MM.1S (cell line): ENCODE results near the gene GAB1.

ENCODE experiments used
- DNase-seq: peaks from one replicate; pipeline ENCODE4 v3.0.0-alpha.2; 2015
- H2AFZ ChIP-seq: fragments of 300-600 bp; sonication (generic); 2 replicates; pipeline ENCODE4 v1.6.0; 2016; ENCODE audit warnings: antibody characterized with exemption, low read length
- H3F3A ChIP-seq: fragments of 300-600 bp; sonication (generic); 2 replicates; pipeline ENCODE4 v1.6.1; 2016; ENCODE audit warnings: mild to moderate bottlenecking, antibody characterized with exemption, low read length, moderate library complexity, mixed read lengths; ENCODE audit not compliant: insufficient read depth
- H3K27ac ChIP-seq: fragments of 300-600 bp; sonication (generic); 2 replicates; pipeline ENCODE4 v1.5.1; 2016; ENCODE audit warnings: mild to moderate bottlenecking, low read length
- H3K27me3 ChIP-seq: fragments of 300-600 bp; sonication (generic); replicated peaks from 2 replicates; pipeline ENCODE4 v1.6.0; 2016; ENCODE audit warnings: low read length; ENCODE audit not compliant: insufficient read depth
- H3K36me3 ChIP-seq: fragments of 300-600 bp; sonication (generic); replicated peaks from 2 replicates; pipeline ENCODE4 v1.6.1; 2016; ENCODE audit warnings: mild to moderate bottlenecking, low read length, mixed read lengths; ENCODE audit not compliant: insufficient read depth
- H3K4me1 ChIP-seq: fragments of 300-600 bp; sonication (generic); 2 replicates; pipeline ENCODE4 v1.6.1; 2016; ENCODE audit warnings: low read length, mixed read lengths
- H3K4me2 ChIP-seq: fragments of 300-600 bp; sonication (generic); 2 replicates; pipeline ENCODE4 v1.6.0; 2016; ENCODE audit warnings: low read depth, low read length
- H3K4me3 ChIP-seq: fragments of 300-600 bp; sonication (generic); 2 replicates; pipeline ENCODE4 v1.5.1; 2016; ENCODE audit warnings: low read length, mixed read lengths
- H3K79me2 ChIP-seq: fragments of 300-600 bp; sonication (generic); 2 replicates; pipeline ENCODE4 v1.6.1; 2016; ENCODE audit warnings: mixed run types, low read length, mixed read lengths
- H3K9ac ChIP-seq: fragments of 300-600 bp; sonication (generic); 2 replicates; pipeline ENCODE4 v1.6.1; 2016; ENCODE audit warnings: low read length, mixed read lengths
- H3K9me2 ChIP-seq: fragments of 300-600 bp; sonication (generic); replicated peaks from 2 replicates; pipeline ENCODE4 v1.6.1; 2016; ENCODE audit warnings: mild to moderate bottlenecking, low read length, mixed read lengths; ENCODE audit not compliant: insufficient read depth
- H3K9me3 ChIP-seq: fragments of 300-600 bp; sonication (generic); replicated peaks from 2 replicates; pipeline ENCODE4 v1.6.1; 2016; ENCODE audit warnings: mild to moderate bottlenecking, low read length, mixed read lengths; ENCODE audit not compliant: insufficient read depth
- H4K20me1 ChIP-seq: fragments of 300-600 bp; sonication (generic); 2 replicates; pipeline ENCODE4 v1.6.1; 2016; ENCODE audit warnings: mild to moderate bottlenecking, low read length, moderate library complexity, mixed read lengths; ENCODE audit not compliant: insufficient read depth
- CTCF ChIP-seq: fragments of 300-600 bp; sonication (generic); IDR thresholded peaks from 2 replicates; pipeline ENCODE4 v1.5.1; 2016; ENCODE audit warnings: antibody characterized with exemption, low read length, mixed read lengths
- EZH2 ChIP-seq: fragments of 300-600 bp; sonication (generic); optimal IDR thresholded peaks from 2 replicates; pipeline ENCODE3; 2017; ENCODE audit warnings: low read depth, mild to moderate bottlenecking, antibody characterized with exemption, low read length, mixed read lengths
- EZH2phosphoT487 ChIP-seq: fragments of 300-600 bp; sonication (generic); IDR thresholded peaks from 2 replicates; pipeline ENCODE4 v1.6.1; 2018; ENCODE audit warnings: antibody characterized with exemption, low read length

GAB1 gene

GRCh38 chr4:143488687-143489086 is 152.0 kb downstream of the GAB1 start:
- H3K27ac ChIP-seq = no peak overlapping the region
- no peak for TF ChIP-seq EZH2
- TF ChIP-seq EZH2phosphoT487 = no peak
- no peak for TF ChIP-seq CTCF

GRCh38 chr4:143489106-143489505 is 152.4 kb downstream of the GAB1 start:
- Histone ChIP-seq H3K4me1 (no peaks in the 10 kb centered on the region), H3K27ac (no peak overlapping the region), H3K36me3 (no peaks in the 10 kb centered on the region), H4K20me1 (no peaks in the 10 kb centered on the region), H3K27me3 (no peaks in the 10 kb centered on the region), H3K9ac (no peak overlapping the region), H3K9me3 (no peaks in the 10 kb centered on the region), H3K4me3 (no peak overlapping the region), H3K79me2 (no peaks in the 10 kb centered on the region), H3K4me2 (no peak overlapping the region), H3K9me2 (no peaks in the 10 kb centered on the region), H3F3A (no peaks in the 10 kb centered on the region), H2AFZ (no peak overlapping the region)
- no peak for DNase-seq
- no peak for TF ChIP-seq CTCF
- TF ChIP-seq EZH2phosphoT487 = no peak
- no peak for TF ChIP-seq EZH2

More at GRCh38 chr4:143488687-143489086, 152.0 kb downstream of the GAB1 start:
- Histone ChIP-seq H3K9me2 (no peaks in the 10 kb centered on the region), H3K4me1 (no peaks in the 10 kb centered on the region), H2AFZ (no peak overlapping the region), H3F3A (no peaks in the 10 kb centered on the region), H3K4me2 (no peak overlapping the region), H4K20me1 (no peaks in the 10 kb centered on the region), H3K36me3 (no peaks in the 10 kb centered on the region), H3K9ac (no peak overlapping the region), H3K79me2 (no peaks in the 10 kb centered on the region), H3K27me3 (no peaks in the 10 kb centered on the region), H3K4me3 (no peak overlapping the region), H3K9me3 (no peaks in the 10 kb centered on the region)
- DNase-seq = no peak

GRCh38 chr4:143498021-143498420 is 161.3 kb downstream of the GAB1 start:
- H3K4me2 ChIP-seq = no peak overlapping the region
- H3K79me2 ChIP-seq = no peaks in the 10 kb centered on the region
- H3K9me3 ChIP-seq = no peaks in the 10 kb centered on the region
- H3K27me3 ChIP-seq = no peaks in the 10 kb centered on the region
- no peak overlapping the region for H3K4me3 ChIP-seq
- no peak overlapping the region for H3K27ac ChIP-seq
- no peak overlapping the region for H3K9ac ChIP-seq
- DNase-seq = no peak
- no peaks in the 10 kb centered on the region for H3K9me2 ChIP-seq
- no peaks in the 10 kb centered on the region for H3K36me3 ChIP-seq
- H2AFZ ChIP-seq = no peak overlapping the region
- no peaks in the 10 kb centered on the region for H4K20me1 ChIP-seq
- TF ChIP-seq EZH2 (no peak), EZH2phosphoT487 (no peak), CTCF (no peak)
- no peaks in the 10 kb centered on the region for H3K4me1 ChIP-seq
- no peaks in the 10 kb centered on the region for H3F3A ChIP-seq
